NB4 (cell line): ENCODE measurements around the gene SPATA32.

Experiments used
- DNase-seq: peaks from one replicate; pipeline ENCODE4 v3.0.0; 2010; ENCODE audit warnings: low read depth
- H3K4me3 ChIP-seq: one replicate; pipeline ENCODE4 v1.5.1; 2011; ENCODE audit warnings: mild to moderate bottlenecking, low read depth, low read length, moderate library complexity
- CTCF ChIP-seq: IDR thresholded peaks from one replicate; pipeline ENCODE4 v1.5.1; 2012; ENCODE audit warnings: low read depth, low read length
- MAX ChIP-seq: IDR thresholded peaks from 2 replicates; pipeline ENCODE4 v1.6.1; 2011; ENCODE audit warnings: low read depth, low read length
- MYC ChIP-seq: IDR thresholded peaks from 2 replicates; pipeline ENCODE4 v1.6.1; 2011; ENCODE audit warnings: low read depth, low read length
- POLR2A ChIP-seq: IDR thresholded peaks from 2 replicates; pipeline ENCODE4 v1.6.1; 2011; ENCODE audit warnings: mild to moderate bottlenecking; ENCODE audit not compliant: insufficient read length; ENCODE audit errors: extremely low read depth

Gene SPATA32

GRCh38 chr17:45296833-45297124 lies 34.9 kb upstream of the SPATA32 start:
- no peak for DNase-seq
- H3K4me3 ChIP-seq, result no peak overlapping the region
- TF ChIP-seq POLR2A, result no peak
- TF ChIP-seq MAX, result no peak
- TF ChIP-seq MYC, result no peak
- no peak for TF ChIP-seq CTCF

- peak; percentile 93 for DNase-seq
- no peak overlapping the region for H3K4me3 ChIP-seq
- TF ChIP-seq CTCF (no peak), MAX (no peak), POLR2A (no peak), MYC (no peak; the same call in 1 of the 2 replicates)
These were observed 34.3 kb upstream of the SPATA32 start for GRCh38 chr17:45296003-45296832.

- no peak for DNase-seq
- TF ChIP-seq MYC, result no peak
- no peak for TF ChIP-seq POLR2A
- no peak for TF ChIP-seq MAX
- TF ChIP-seq CTCF, result no peak
- no peak overlapping the region for H3K4me3 ChIP-seq
These were observed 32.6 kb upstream of the SPATA32 start for GRCh38 chr17:45294506-45294905.

GRCh38 chr17:45293413-45294211 lies 31.7 kb upstream of the SPATA32 start:
- H3K4me3 ChIP-seq, result no peak overlapping the region
- DNase-seq, result peak; percentile 82
- TF ChIP-seq CTCF (peak; percentile 1), MYC (no peak)

- DNase-seq, result no peak
- no peak for TF ChIP-seq POLR2A
- no peak for TF ChIP-seq MYC
- no peak for TF ChIP-seq CTCF
- no peak for TF ChIP-seq MAX
- H3K4me3 ChIP-seq, result no peak overlapping the region
These were observed 31.0 kb upstream of the SPATA32 start for GRCh38 chr17:45292696-45293412.
